SU-DHL-6 (cell line): ENCODE results near the gene CNTN6.

ENCODE experiments used
- EZH2phosphoT487 ChIP-seq: fragments of 200-600 bp; sonication (generic), shearing (Covaris generic); conservative IDR thresholded peaks from 2 replicates; pipeline ENCODE4 v1.6.1; 2018; ENCODE audit warnings: mild to moderate bottlenecking, antibody characterized with exemption, low read length, moderate library complexity, mixed read lengths
- TF ChIP-seq, protein P1 (sequence below): fragments of 200-600 bp; sonication (generic); IDR thresholded peaks from one replicate; pipeline ENCODE4 v1.5.1; 2017; ENCODE audit warnings: antibody characterized with exemption, mild to moderate bottlenecking, low read length, moderate library complexity; ENCODE audit not compliant: insufficient read depth, poor library complexity, severe bottlenecking

DNA sequence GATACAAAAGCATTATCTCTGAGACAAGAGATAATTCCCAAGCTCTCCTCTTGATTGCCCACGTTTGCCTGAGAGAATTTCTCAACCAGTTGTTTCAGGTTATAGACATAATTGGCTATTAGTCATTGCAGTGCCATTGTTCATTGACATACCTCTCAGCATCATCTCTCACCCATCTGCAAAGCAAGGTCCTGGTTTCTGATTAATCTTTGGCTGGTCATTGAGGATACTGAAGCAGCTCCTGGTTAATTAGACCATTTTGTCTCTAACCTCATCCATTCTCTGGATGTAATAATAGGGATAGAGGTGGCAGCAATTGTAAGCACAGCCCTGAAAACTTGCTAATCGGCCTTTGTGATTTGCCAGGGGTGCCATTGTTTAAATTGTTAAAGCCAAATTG lies 104.2 kb downstream of the CNTN6 start:
- TF ChIP-seq, protein P1, sequence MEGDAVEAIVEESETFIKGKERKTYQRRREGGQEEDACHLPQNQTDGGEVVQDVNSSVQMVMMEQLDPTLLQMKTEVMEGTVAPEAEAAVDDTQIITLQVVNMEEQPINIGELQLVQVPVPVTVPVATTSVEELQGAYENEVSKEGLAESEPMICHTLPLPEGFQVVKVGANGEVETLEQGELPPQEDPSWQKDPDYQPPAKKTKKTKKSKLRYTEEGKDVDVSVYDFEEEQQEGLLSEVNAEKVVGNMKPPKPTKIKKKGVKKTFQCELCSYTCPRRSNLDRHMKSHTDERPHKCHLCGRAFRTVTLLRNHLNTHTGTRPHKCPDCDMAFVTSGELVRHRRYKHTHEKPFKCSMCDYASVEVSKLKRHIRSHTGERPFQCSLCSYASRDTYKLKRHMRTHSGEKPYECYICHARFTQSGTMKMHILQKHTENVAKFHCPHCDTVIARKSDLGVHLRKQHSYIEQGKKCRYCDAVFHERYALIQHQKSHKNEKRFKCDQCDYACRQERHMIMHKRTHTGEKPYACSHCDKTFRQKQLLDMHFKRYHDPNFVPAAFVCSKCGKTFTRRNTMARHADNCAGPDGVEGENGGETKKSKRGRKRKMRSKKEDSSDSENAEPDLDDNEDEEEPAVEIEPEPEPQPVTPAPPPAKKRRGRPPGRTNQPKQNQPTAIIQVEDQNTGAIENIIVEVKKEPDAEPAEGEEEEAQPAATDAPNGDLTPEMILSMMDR = no peak
- TF ChIP-seq EZH2phosphoT487 = no peak
